A549 (cell line): ENCODE data around the gene DVL2. TPM values are rescaled to one million over a fixed set of nuclear protein-coding genes. Genes with fewer than 3 reads are reported as not detected.

ENCODE experiments used
- ATOH8 ChIP-seq: fragments of 250-450 bp; sonication (Bioruptor Pico); IDR thresholded peaks from 2 replicates; pipeline ENCODE4 v1.5.0; 2020; ENCODE audit warnings: low read depth, mild to moderate bottlenecking, moderate library complexity
- BCL3 ChIP-seq: fragments of >200 bp; sonication (Bioruptor Twin); formaldehyde crosslinking; IDR thresholded peaks from 3 replicates; pipeline ENCODE4 v1.6.1; 2016
- BHLHE40 ChIP-seq: IDR thresholded peaks from 2 replicates; pipeline ENCODE4 v1.6.1; 2012; ENCODE audit warnings: low read depth, low read length, inconsistent platforms
- CEBPB ChIP-seq, 2 experiments: fragments of >200 bp in 1 of 2; sonication (Bioruptor Twin) in 1 of 2; formaldehyde crosslinking in 1 of 2; IDR thresholded peaks; 2 replicates each; pipeline ENCODE4 v1.6.1; 2012 to 2016
- CHD4 ChIP-seq: fragments of 200-600 bp; sonication (generic); IDR thresholded peaks from 2 replicates; pipeline ENCODE4 v1.6.1; 2016; ENCODE audit warnings: antibody characterized with exemption, mild to moderate bottlenecking, borderline replicate concordance
- EHF ChIP-seq: fragments of 250-450 bp; sonication (Bioruptor Pico); IDR thresholded peaks from 2 replicates; pipeline ENCODE4 v1.5.0; 2020; ENCODE audit warnings: mild to moderate bottlenecking
- EHMT2 ChIP-seq: fragments of 200-600 bp; sonication (generic); IDR thresholded peaks from 2 replicates; pipeline ENCODE4 v1.6.1; 2016; ENCODE audit warnings: antibody characterized with exemption, low read depth, mild to moderate bottlenecking, moderate library complexity
- ESRRA ChIP-seq: fragments of 150-350 bp; IDR thresholded peaks from 2 replicates; pipeline ENCODE4 v1.6.1; 2014; ENCODE audit warnings: mild to moderate bottlenecking, low read length, borderline replicate concordance
- FOSB ChIP-seq: fragments of 250-450 bp; sonication (Bioruptor Pico); IDR thresholded peaks from 2 replicates; pipeline ENCODE4 v1.5.0; 2020; ENCODE audit warnings: mild to moderate bottlenecking, moderate library complexity
- FOSL2 ChIP-seq, 2 experiments: fragments of 450-650 bp in 1 of 2; fragments of >200 bp in 1 of 2; sonication (Bioruptor Twin) in 1 of 2; formaldehyde crosslinking; IDR thresholded peaks; 2 replicates each; pipeline versions ENCODE4 v1.5.0 to v1.6.1; 2016 to 2020; ENCODE audit warnings: mild to moderate bottlenecking in 1 of 2, moderate library complexity in 1 of 2
- FOXS1 ChIP-seq: fragments of 250-450 bp; sonication (Bioruptor Pico); IDR thresholded peaks from 2 replicates; pipeline ENCODE4 v1.5.0; 2020; ENCODE audit warnings: mild to moderate bottlenecking, moderate library complexity
- HDAC2 ChIP-seq: fragments of 200-600 bp; sonication (generic); IDR thresholded peaks from 2 replicates; pipeline ENCODE4 v1.6.1; 2016
- HEYL ChIP-seq: fragments of 250-450 bp; sonication (Bioruptor Pico); IDR thresholded peaks from 2 replicates; pipeline ENCODE4 v1.8.0; 2021; ENCODE audit warnings: mild to moderate bottlenecking, moderate library complexity
- HMGXB4 ChIP-seq: fragments of 250-450 bp; sonication (Bioruptor Pico); IDR thresholded peaks from 2 replicates; pipeline ENCODE4 v1.5.0; 2021; ENCODE audit warnings: mild to moderate bottlenecking, moderate library complexity, borderline replicate concordance
- HOXB5 ChIP-seq: fragments of 250-450 bp; sonication (Bioruptor Pico); IDR thresholded peaks from 2 replicates; pipeline ENCODE4 v1.5.0; 2020; ENCODE audit warnings: mild to moderate bottlenecking, moderate library complexity
- KDM5A ChIP-seq: fragments of 200-600 bp; sonication (generic); IDR thresholded peaks from 2 replicates; pipeline ENCODE4 v1.6.1; 2016; ENCODE audit warnings: antibody characterized with exemption, mild to moderate bottlenecking
- NFE2L2 ChIP-seq: fragments of 150-350 bp; conservative IDR thresholded peaks from 2 replicates; pipeline ENCODE4 v1.6.1; 2014; ENCODE audit warnings: low read length
- NPAS2 ChIP-seq: fragments of 250-450 bp; sonication (Bioruptor Pico); IDR thresholded peaks from 2 replicates; pipeline ENCODE4 v1.8.0; 2022; ENCODE audit warnings: mild to moderate bottlenecking, moderate library complexity, borderline replicate concordance
- NR3C1 ChIP-seq: fragments of >200 bp; sonication (Bioruptor Twin); formaldehyde crosslinking; IDR thresholded peaks from 3 replicates; pipeline ENCODE4 v1.6.1; 2017
- PHF8 ChIP-seq: fragments of 200-600 bp; sonication (generic); IDR thresholded peaks from 2 replicates; pipeline ENCODE4 v1.6.1; 2016; ENCODE audit warnings: low read depth, mild to moderate bottlenecking, antibody characterized with exemption, moderate library complexity, borderline replicate concordance
- POLR2AphosphoS2 ChIP-seq: conservative IDR thresholded peaks from 2 replicates; pipeline ENCODE4 v1.6.1; 2012; ENCODE audit warnings: low read length, improper control_type of control experiment, inconsistent platforms
- RARB ChIP-seq: fragments of 250-450 bp; sonication (Bioruptor Pico); IDR thresholded peaks from 2 replicates; pipeline ENCODE4 v1.8.0; 2021; ENCODE audit warnings: mild to moderate bottlenecking, moderate library complexity
- TFCP2L1 ChIP-seq: fragments of 250-450 bp; sonication (Bioruptor Pico); IDR thresholded peaks from 2 replicates; pipeline ENCODE4 v1.5.0; 2021; ENCODE audit warnings: mild to moderate bottlenecking
- USF2 ChIP-seq: fragments of 450-650 bp; IDR thresholded peaks from 2 replicates; pipeline ENCODE4 v1.6.1; 2014; ENCODE audit warnings: antibody characterized with exemption
- polyA plus RNA-seq, 4 experiments: library from polyadenylated mRNA; depleted of rRNA in 3 of 4; stranded (reverse); fragments of >200 nt; fragmentation: RNase III in 1 of 4; extraction: RNeasy Plus Mini Kit Qiagen cat#74134 plus additional on column Dnase treatment in 1 of 4; gene quantifications; 2 replicates in 3 of 4; 3 replicates in 1 of 4; pipeline ENCODE4 v1.2.3, GENCODE V29; 2011 to 2017

The DVL2 gene
- polyA plus RNA-seq, 2 of the 4 experiments (the other 2 are of a cell fraction) = 5.7 to 40.4 TPM

GRCh38 chr17:7219812-7220592 is 14.3 kb downstream of the DVL2 start, which contains the start of the genes ACADVL and DLG4 (continued):
- TF ChIP-seq HMGXB4 (peak; percentile 69; the same call in 1 of the 2 replicates), PHF8 (peak; percentile 77), BHLHE40 (no peak), NR3C1 (no peak), KDM5A (no peak), FOSL2 (IDR thresholded peaks at IDR 0.05) (peak; percentile 57), FOSL2 (CRISPR knock-in tag; IDR thresholded peaks at IDR 0.05) (peak; percentile 93), USF2 (no peak), NFE2L2 (no peak), TFCP2L1 (CRISPR knock-in tag) (peak; percentile 52), EHMT2 (no peak), HDAC2 (no peak), CHD4 (no peak), CEBPB (IDR thresholded peaks at IDR 0.05) (no peak), ESRRA (0 out of 2 replicates have a peak, but pooled peaks have one; percentile 23), RARB (no peak; the same call in 1 of the 2 replicates), ATOH8 (CRISPR knock-in tag) (peak; percentile 2; the same call in 1 of the 2 replicates), HOXB5 (no peak; the same call in 1 of the 2 replicates), NPAS2 (CRISPR knock-in tag) (no peak), FOXS1 (CRISPR knock-in tag) (no peak), BCL3 (peak; percentile 45; the same call in 1 of the 3 replicates), HEYL (CRISPR knock-in tag) (no peak), POLR2AphosphoS2 (no peak), EHF (CRISPR knock-in tag) (no peak), FOSB (CRISPR knock-in tag) (peak; percentile 77; the same call in 1 of the 2 replicates)
- TF ChIP-seq, all 56 proteins: peak for 17
